ENCODE results near the gene DLG5.

The DLG5 gene

GRCh38 chr10:77911535-77912123 is 14.9 kb downstream of the DLG5 start:
- DNase-seq, result no peak

GRCh38 chr10:77910524-77911145 is 15.9 kb downstream of the DLG5 start:
- DNase-seq, result no peak

- DNase-seq, result no peak
Measured at GRCh38 chr10:77909749-77910375, 16.7 kb downstream of the DLG5 start.

GRCh38 chr10:77909021-77909748 is 17.4 kb downstream of the DLG5 start:
- no peak for DNase-seq

- DNase-seq, result no peak
Measured at GRCh38 chr10:77907900-77908717, 18.4 kb downstream of the DLG5 start.

GRCh38 chr10:77907462-77907861 is 19.1 kb downstream of the DLG5 start:
- DNase-seq, result no peak

- DNase-seq, result no peak
Measured at GRCh38 chr10:77906951-77907421, 19.6 kb downstream of the DLG5 start.

GRCh38 chr10:77905781-77906180 is 20.8 kb downstream of the DLG5 start:
- no peak for DNase-seq

- no peak for DNase-seq
Measured at GRCh38 chr10:77905086-77905748, 21.3 kb downstream of the DLG5 start.

GRCh38 chr10:77904100-77904840 is 22.3 kb downstream of the DLG5 start:
- no peak for DNase-seq

GRCh38 chr10:77902159-77902558 is 24.4 kb downstream of the DLG5 start:
- DNase-seq, result no peak

- DNase-seq, result no peak
Measured at GRCh38 chr10:77901743-77902142, 24.8 kb downstream of the DLG5 start.

GRCh38 chr10:77899690-77900089 is 26.9 kb downstream of the DLG5 start:
- DNase-seq, result no peak

- DNase-seq, result no peak
Measured at GRCh38 chr10:77899080-77899477, 27.5 kb downstream of the DLG5 start.

- no peak for DNase-seq
Measured at GRCh38 chr10:77898323-77899079, 28.1 kb downstream of the DLG5 start.

- DNase-seq, result no peak
Measured at GRCh38 chr10:77896058-77896457, 30.5 kb downstream of the DLG5 start.

GRCh38 chr10:77894058-77894457 is 32.5 kb downstream of the DLG5 start:
- no peak for DNase-seq

GRCh38 chr10:77893386-77893785 is 33.2 kb downstream of the DLG5 start:
- DNase-seq, result no peak

- no peak for DNase-seq
Measured at GRCh38 chr10:77892761-77893160, 33.8 kb downstream of the DLG5 start.

GRCh38 chr10:77892021-77892739 is 34.4 kb downstream of the DLG5 start:
- no peak for DNase-seq
